SH-SY5Y (cell line): ENCODE results near the gene MED4.

Source experiments
- GATA2 ChIP-seq: IDR thresholded peaks from 2 replicates; pipeline ENCODE4 v1.6.1; 2011; ENCODE audit warnings: mild to moderate bottlenecking, low read depth, low read length
- GATA3 ChIP-seq: IDR thresholded peaks from 2 replicates; pipeline ENCODE4 v1.6.1; 2011; ENCODE audit warnings: low read depth, mild to moderate bottlenecking, low read length, moderate library complexity

DNA sequence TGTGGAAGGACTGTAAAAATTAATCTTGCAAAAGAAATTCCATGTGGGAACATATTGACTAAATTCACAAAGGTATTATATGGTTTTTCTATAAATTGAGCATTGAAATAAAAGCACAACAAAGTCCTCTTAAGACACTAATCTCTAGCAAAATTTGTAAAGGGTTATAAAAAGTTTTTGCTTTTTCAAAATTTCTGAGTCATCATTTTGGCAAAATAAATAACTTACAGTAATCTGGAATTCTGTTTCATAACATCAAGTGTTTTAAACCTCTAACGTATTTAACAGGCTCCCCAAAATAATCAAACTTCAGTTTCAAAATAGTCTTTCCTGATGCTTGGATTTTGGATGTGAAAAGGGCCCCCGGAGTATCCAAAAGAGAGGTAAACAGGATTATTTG is 26.0 kb downstream of the MED4 start:
- TF ChIP-seq GATA2 = no peak
- no peak for TF ChIP-seq GATA3
